ENCODE data around the gene ELK4. TPM values are rescaled to one million over a fixed set of nuclear protein-coding genes. Genes with fewer than 3 reads are reported as not detected.

The ELK4 gene
- total and polyA plus RNA-seq, 8 donors, result 23.6 to 69.9 (median 26.9) TPM

GRCh38 chr1:205613854-205614412 lies 17.9 kb downstream of the ELK4 start:
- DNase-seq, result no peak

GRCh38 chr1:205612556-205612955 lies 19.3 kb downstream of the ELK4 start:
- Histone ChIP-seq H3K27ac (no peak overlapping the region), H3K27me3 (no peaks in the 10 kb centered on the region), H3K36me3 (peaks cover 0 to 60% of the 10 kb centered on the region in 2 donors), H3K4me1 (peaks cover 5 to 10% of the 10 kb centered on the region in 2 donors), H3K9me3 (no peaks in the 10 kb centered on the region), H3K4me3 (no peak overlapping the region)
- TF ChIP-seq CTCF (IDR thresholded peaks at IDR 0.05), result no peak
- ATAC-seq (no peak), DNase-seq (no peak)
- intact Hi-C loops (cut with DNase I), result no loop called here

More at GRCh38 chr1:205613854-205614412, 17.9 kb downstream of the ELK4 start:
- H3K36me3 ChIP-seq, result peaks cover 0 to 73% of the 10 kb centered on the region in 2 donors
- H3K9me3 ChIP-seq, result no peaks in the 10 kb centered on the region
- H3K27me3 ChIP-seq, result no peaks in the 10 kb centered on the region
- no peak for ATAC-seq
- no peak overlapping the region for H3K27ac ChIP-seq
- H3K4me3 ChIP-seq, result no peak overlapping the region
- no peak for TF ChIP-seq CTCF (IDR thresholded peaks at IDR 0.05)
- H3K4me1 ChIP-seq, result peaks cover 5 to 10% of the 10 kb centered on the region in 2 donors
- intact Hi-C loops (cut with DNase I), result no loop called here

- H3K27me3 ChIP-seq, result no peaks in the 10 kb centered on the region
- no peak for DNase-seq
These were observed 19.7 kb downstream of the ELK4 start for GRCh38 chr1:205612104-205612503.

GRCh38 chr1:205610901-205611466 lies 20.8 kb downstream of the ELK4 start:
- ATAC-seq (peak; percentile 25), DNase-seq (no peak)
- H3K27me3 ChIP-seq, result no peaks in the 10 kb centered on the region
- no peak overlapping the region for H3K27ac ChIP-seq
- H3K4me1 ChIP-seq, result peaks cover 5 to 10% of the 10 kb centered on the region in 2 donors
- no peak overlapping the region for H3K4me3 ChIP-seq
- peaks cover 0 to 47% of the 10 kb centered on the region in 2 donors for H3K36me3 ChIP-seq
- no peak for TF ChIP-seq CTCF (IDR thresholded peaks at IDR 0.05)
- intact Hi-C loops (cut with DNase I), result no loop called here
- H3K9me3 ChIP-seq, result no peaks in the 10 kb centered on the region

More at GRCh38 chr1:205612104-205612503, 19.7 kb downstream of the ELK4 start:
- Histone ChIP-seq H3K4me1 (peaks cover 5 to 10% of the 10 kb centered on the region in 2 donors), H3K36me3 (peaks cover 0 to 55% of the 10 kb centered on the region in 2 donors), H3K27ac (no peak overlapping the region), H3K9me3 (no peaks in the 10 kb centered on the region), H3K4me3 (no peak overlapping the region)
- no peak for ATAC-seq
- no peak for TF ChIP-seq CTCF (IDR thresholded peaks at IDR 0.05)
- intact Hi-C loops (cut with DNase I), result no loop called here

- DNase-seq (no peak), ATAC-seq (peak; percentile 69)
- no peak overlapping the region for H3K4me3 ChIP-seq
- H3K4me1 ChIP-seq, result peaks cover 5 to 15% of the 10 kb centered on the region in 2 donors
- H3K9me3 ChIP-seq, result no peaks in the 10 kb centered on the region
- no peaks in the 10 kb centered on the region for H3K27me3 ChIP-seq
- TF ChIP-seq CTCF (IDR thresholded peaks at IDR 0.05), result no peak
- H3K27ac ChIP-seq, result peak overlapping the region in 1 of 2 donors; percentile 28
- intact Hi-C loops (cut with DNase I), result no loop called here
- H3K36me3 ChIP-seq, result peaks cover 0 to 39% of the 10 kb centered on the region in 2 donors
These were observed 21.8 kb downstream of the ELK4 start for GRCh38 chr1:205610036-205610435.

Data from left lung (tissue), 10 donors.